GM12873 (cell line): Measurements from ENCODE around the gene HIC1.

Experiments
- TF ChIP-seq, protein P1 (sequence below): IDR thresholded peaks from 2 replicates; pipeline ENCODE4 v1.5.1; 2012; ENCODE audit warnings: low read depth, mild to moderate bottlenecking, moderate library complexity, low read length, control low read depth; ENCODE audit not compliant: insufficient read depth; ENCODE audit errors: missing control alignments

HIC1 gene

DNA sequence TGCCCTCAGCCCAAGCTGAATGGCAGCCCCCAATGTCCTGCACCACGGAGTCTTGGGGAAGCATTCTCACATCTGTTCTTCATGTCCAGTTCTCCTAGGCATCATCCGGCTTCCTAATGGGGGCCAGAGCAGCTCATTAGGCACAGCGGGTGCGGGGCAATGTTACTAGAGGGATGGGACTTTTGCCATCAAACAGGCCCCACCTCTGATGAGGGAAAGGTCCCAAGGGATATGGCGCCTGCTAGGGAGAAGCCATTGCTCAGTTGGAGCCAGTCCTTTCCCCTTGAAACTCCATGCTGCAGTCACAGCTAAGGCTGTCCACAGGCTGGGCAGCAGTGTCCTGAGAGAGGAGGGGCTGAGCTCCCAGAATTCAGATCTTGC is 26.7 kb upstream of the HIC1 start:
- TF ChIP-seq, protein P1, sequence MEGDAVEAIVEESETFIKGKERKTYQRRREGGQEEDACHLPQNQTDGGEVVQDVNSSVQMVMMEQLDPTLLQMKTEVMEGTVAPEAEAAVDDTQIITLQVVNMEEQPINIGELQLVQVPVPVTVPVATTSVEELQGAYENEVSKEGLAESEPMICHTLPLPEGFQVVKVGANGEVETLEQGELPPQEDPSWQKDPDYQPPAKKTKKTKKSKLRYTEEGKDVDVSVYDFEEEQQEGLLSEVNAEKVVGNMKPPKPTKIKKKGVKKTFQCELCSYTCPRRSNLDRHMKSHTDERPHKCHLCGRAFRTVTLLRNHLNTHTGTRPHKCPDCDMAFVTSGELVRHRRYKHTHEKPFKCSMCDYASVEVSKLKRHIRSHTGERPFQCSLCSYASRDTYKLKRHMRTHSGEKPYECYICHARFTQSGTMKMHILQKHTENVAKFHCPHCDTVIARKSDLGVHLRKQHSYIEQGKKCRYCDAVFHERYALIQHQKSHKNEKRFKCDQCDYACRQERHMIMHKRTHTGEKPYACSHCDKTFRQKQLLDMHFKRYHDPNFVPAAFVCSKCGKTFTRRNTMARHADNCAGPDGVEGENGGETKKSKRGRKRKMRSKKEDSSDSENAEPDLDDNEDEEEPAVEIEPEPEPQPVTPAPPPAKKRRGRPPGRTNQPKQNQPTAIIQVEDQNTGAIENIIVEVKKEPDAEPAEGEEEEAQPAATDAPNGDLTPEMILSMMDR: no peak

DNA sequence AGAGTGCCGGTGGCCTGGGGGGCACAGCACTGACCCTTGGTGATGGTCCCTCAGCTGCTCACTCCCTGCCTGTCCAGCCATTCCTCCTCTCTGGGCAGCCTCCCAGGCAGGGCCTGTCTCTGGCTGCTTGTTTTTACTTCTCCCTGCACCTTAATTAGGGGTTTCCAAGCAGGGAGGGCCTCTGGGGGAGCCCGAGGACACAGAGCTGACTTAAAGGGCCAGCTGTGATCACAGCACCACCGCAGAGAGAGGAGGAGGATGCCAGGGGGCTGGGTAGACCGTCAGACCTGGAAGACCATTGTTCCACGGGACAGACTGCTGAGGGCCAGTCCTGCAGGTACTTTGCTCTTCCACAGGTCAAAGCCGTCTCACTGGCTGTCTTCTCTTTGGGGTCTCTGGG is 26.2 kb upstream of the HIC1 start:
- TF ChIP-seq, protein P1: peak; percentile 10

DNA sequence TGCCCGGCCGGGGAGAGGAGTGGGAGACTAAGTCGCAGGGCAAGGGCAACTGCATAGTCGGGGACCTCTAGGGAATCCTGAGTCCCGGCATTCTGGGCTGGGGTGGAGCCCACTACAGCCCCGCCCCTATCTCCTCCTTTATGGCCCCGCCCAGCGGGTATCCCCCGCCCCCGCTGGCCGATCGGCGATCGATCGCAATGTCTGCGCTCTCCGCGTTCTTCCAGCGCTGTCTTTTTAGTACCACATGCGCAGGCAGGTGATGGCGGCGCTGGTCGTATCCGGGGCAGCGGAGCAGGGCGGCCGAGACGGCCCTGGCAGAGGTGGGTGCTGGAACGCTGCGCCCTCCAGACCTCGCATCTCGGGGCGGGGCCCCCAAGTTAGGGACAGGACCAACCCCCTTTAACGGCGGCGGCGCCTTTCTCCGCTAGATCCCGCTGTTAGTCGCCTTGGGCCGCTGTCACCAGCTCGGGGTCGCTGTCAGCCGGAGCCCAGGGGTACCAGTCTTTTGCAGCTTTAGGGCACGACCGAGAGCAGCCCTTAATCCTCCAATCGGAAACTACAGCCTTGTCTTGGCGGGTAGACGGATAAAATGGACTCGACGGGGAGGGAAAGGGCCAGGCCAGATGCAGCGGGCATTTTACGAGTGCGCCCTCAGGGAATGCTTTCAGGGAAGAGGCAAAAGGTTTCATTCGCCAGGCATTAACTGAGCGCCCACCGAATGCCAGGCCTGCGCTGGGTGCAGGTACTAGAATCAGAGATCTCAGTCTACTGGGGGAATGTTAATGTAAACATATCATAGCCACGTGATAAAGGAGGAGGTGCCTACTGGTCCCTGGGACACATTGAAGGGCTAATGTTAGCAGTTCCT is 24.8 kb upstream of the HIC1 start, which contains the start of gene DPH1:
Gene DPH1, plus strand, starts transcription at position 243 of the 868 bp plus-strand sequence. Its CDS starts 17 bp downstream, at position 260.
- TF ChIP-seq, protein P1: no peak

DNA sequence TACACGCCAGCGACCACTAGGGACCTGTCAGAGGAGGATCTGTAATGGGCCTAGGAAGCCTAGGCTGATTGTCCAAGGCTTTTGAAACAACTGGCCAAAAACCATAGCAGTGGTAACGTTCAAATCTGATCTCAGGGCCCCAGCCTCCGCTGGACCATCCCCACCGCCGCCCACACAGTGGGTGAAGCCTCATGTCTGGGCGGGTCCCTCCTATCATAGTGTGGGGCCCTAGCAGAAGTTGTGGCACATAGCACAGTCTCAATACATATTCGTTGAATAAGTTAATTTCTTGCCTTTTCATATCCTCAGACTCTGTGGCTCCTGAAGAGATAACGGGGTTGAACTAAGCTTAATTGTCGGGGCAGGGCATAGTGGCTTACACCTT is 24.1 kb upstream of the HIC1 start:
- TF ChIP-seq, protein P1: peak; percentile 75

DNA sequence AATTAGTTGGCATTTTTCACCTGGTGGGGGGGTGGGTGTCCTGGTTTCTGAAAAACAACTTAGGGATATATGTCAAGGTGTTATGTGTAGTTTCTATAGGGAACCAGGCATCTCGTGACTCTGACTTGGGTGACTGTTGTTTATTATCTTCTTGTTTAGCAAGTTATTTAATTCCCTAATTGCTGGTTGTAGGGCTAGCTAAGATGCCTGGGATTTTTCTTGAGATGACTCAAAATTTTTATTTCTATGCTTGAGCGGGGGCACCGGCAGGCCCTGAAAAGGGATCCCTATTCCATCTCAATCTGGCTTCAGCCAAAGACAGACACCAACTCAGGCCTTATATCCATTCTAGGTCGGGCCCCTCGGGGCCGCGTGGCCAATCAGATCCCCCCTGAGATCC is 21.8 kb upstream of the HIC1 start:
- TF ChIP-seq, protein P1: no peak

DNA sequence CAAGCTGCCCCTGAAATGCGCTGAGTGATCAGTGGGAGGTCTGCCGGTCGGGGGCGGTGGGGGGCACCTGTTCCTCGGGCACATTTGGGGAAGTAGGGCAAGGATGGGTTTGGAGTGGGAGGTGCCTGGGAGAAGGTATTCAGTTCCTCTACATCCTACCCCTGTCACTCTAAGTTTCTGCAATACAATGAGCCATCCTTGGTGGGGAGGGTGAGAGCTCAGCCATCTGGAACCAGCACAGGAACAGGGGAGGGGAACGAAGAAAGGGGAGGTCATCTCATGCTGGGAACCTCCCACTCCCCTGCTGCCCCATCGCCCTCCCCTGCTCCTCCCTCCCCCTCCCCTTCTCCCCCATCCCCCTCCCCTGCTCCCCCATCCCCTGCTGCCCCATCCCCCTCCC is 20.7 kb upstream of the HIC1 start:
- TF ChIP-seq, protein P1: no peak

DNA sequence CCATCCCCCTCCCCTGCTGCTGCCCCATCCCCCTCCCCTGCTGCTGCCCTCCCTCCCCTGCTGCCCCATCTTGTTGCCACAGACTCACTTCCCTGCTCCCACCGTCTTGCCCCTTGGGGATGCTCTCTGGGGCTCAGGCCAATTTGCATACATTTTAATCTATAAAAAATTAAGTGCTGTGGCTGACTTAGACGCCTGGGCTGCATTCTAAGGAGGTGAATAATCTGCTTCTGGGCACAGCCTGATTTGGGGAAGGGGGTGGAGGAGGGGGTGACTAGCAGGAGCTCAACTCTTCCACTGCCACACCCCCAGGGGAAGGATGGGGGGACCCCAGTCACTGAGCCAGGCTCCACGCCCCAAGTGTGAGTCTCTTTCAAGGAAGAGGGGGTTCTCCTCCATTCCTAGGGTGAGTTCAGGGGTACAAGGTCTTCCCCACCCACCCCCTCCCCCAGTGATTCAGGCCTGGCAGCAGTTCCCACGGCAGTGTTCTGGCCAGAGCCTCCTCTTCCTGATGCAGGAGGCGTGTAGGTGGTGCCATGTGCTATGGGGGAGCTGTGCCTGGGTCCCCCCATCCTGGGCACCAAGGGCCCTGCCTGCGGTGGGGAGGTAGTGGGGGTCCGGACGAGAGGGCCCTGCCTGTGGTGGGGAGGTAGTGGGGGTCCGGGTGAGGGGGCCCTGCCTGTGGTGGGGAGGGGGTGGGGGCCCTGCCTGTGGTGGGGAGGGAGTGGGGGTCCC is 19.9 kb upstream of the HIC1 start:
- TF ChIP-seq, protein P1: no peak
